Body of pancreas (tissue), 4 donors: ENCODE results near the gene NKIRAS2. TPM values are rescaled to one million over a fixed set of nuclear protein-coding genes. Genes with fewer than 3 reads are reported as not detected.
"Not testable (repeated sequence)": the region's sequence is repeated elsewhere in the genome, so short reads cannot be mapped to it uniquely, and the experiment has no call there.

Experiments used
- ATAC-seq: fragments of 150-250 bp; one replicate; pipeline ENCODE4 v1.9.1; 2016
- DNase-seq, 4 donors: peaks; one replicate each; pipeline ENCODE4 v3.0.0-alpha.2; 2019
- H3K27ac ChIP-seq, 4 donors: fragments of 200-600 bp; sonication (generic); 1 replicate in 3 of 4; 2 replicates in 1 of 4; pipeline versions ENCODE4 v1.5.1 to v1.6.1; 2016 to 2019; ENCODE audit warnings: mild to moderate bottlenecking in 1 of 4, mixed read lengths in 1 of 4, moderate library complexity in 1 of 4
- H3K27me3 ChIP-seq, 2 donors: fragments of 200-600 bp; sonication (generic); one replicate each; pipeline ENCODE4 v1.6.0; 2016; ENCODE audit warnings: mild to moderate bottlenecking in 1 of 2
- H3K36me3 ChIP-seq, 2 donors: fragments of 200-600 bp; sonication (generic); replicated peaks in 1 of 2; 2 replicates each; pipeline ENCODE4 v1.5.1; 2016; ENCODE audit warnings: low read depth in 2 of 2; ENCODE audit not compliant: insufficient read depth in 1 of 2
- H3K4me1 ChIP-seq: fragments of 200-600 bp; sonication (generic); one replicate; pipeline ENCODE4 v1.6.0; 2016
- H3K4me3 ChIP-seq, 2 donors: fragments of 200-600 bp; sonication (generic); 1 replicate in 1 of 2; 2 replicates in 1 of 2; pipeline ENCODE4 v1.5.1; 2016 to 2019
- H3K9me3 ChIP-seq, 3 donors: fragments of 200-600 bp; sonication (generic); 1 replicate in 2 of 3; 2 replicates in 1 of 3; pipeline ENCODE4 v1.5.1; 2016
- CTCF ChIP-seq, 7 experiments: fragments of 450-650 bp in 4 of 7; fragments of 200-600 bp in 3 of 7; sonication (generic) in 3 of 7; IDR thresholded peaks; one replicate each; pipeline ENCODE4 v1.5.1; 2016 to 2019; ENCODE audit warnings: antibody characterized with exemption in 7 of 7
- POLR2A ChIP-seq, 3 donors: fragments of 450-650 bp; IDR thresholded peaks; one replicate each; pipeline ENCODE4 v1.6.1; 2016; ENCODE audit warnings: antibody characterized with exemption in 3 of 3, mild to moderate bottlenecking in 2 of 3
- WGBS, 2 donors: methylation state at CpG; one replicate each; pipeline ENCODE4 v1.1.5; 2017; 5-methylcytosine and 5-hydroxymethylcytosine counted together
- intact Hi-C: fragments of 100-400 bp; cut with DNase I; formaldehyde crosslinking; loops from one replicate; pipeline ENCODE4 v1.15.1; 2023
- total RNA-seq, 2 donors: library from RNA; depleted of rRNA; stranded (reverse); fragments of >200 nt; gene quantifications; one replicate each; pipeline ENCODE4 v1.1.0, GENCODE V29; 2016

NKIRAS2 gene
- total RNA-seq, 2 donors from 2014 or later, result 17.1 to 19.2 TPM

DNA sequence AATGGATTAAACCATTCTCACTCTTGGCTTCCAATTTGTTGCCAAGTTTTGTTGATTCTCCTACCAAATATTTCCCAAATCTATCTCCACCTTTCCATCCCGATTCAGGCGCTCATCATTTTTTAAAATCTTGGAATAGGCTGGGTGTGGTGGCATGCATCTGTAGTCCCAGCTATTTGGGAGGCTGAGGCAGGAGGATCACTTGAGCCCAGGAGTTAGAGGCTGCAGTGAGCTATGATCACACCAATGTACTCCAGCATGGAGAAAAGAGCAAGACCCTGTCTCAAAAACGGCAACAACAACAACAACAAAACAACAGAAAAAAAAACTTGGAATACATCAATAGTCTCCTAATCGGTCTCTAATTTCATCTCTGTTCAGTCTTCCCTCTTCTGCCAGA is 902 bp upstream of the NKIRAS2 start:
- Histone ChIP-seq H3K4me1 (peaks cover 49% of the 10 kb centered on the region), H3K9me3 (no peaks in the 10 kb centered on the region), H3K36me3 (peaks cover 0 to 8% of the 10 kb centered on the region in 2 donors), H3K4me3 (no peak overlapping the region), H3K27ac (no peak overlapping the region), H3K27me3 (no peaks in the 10 kb centered on the region)
- ATAC-seq (no peak), DNase-seq (no peak)
- TF ChIP-seq CTCF (IDR thresholded peaks at IDR 0.05), result no peak
- no peak for TF ChIP-seq POLR2A (IDR thresholded peaks at IDR 0.05)
- intact Hi-C loops, result no loop called here
- WGBS, 2 donors, result 86 to 88% methylated on average over 4 of the region's 4 CpGs

GRCh38 chr17:42020845-42021244 is 955 bp downstream of the NKIRAS2 start:
- WGBS, 2 donors, result 58 to 59% methylated on average over 8 of the region's 8 CpGs
- intact Hi-C loops, H3K9me3 ChIP-seq, ATAC-seq, H3K27me3 ChIP-seq, DNase-seq, H3K4me3 ChIP-seq: not testable (repeated sequence)
- peaks cover 45% of the 10 kb centered on the region for H3K4me1 ChIP-seq
- H3K36me3 ChIP-seq, result peaks cover 0 to 10% of the 10 kb centered on the region in 2 donors
- peak overlapping the region in 1 of 4 donors; percentile 79 for H3K27ac ChIP-seq

DNA sequence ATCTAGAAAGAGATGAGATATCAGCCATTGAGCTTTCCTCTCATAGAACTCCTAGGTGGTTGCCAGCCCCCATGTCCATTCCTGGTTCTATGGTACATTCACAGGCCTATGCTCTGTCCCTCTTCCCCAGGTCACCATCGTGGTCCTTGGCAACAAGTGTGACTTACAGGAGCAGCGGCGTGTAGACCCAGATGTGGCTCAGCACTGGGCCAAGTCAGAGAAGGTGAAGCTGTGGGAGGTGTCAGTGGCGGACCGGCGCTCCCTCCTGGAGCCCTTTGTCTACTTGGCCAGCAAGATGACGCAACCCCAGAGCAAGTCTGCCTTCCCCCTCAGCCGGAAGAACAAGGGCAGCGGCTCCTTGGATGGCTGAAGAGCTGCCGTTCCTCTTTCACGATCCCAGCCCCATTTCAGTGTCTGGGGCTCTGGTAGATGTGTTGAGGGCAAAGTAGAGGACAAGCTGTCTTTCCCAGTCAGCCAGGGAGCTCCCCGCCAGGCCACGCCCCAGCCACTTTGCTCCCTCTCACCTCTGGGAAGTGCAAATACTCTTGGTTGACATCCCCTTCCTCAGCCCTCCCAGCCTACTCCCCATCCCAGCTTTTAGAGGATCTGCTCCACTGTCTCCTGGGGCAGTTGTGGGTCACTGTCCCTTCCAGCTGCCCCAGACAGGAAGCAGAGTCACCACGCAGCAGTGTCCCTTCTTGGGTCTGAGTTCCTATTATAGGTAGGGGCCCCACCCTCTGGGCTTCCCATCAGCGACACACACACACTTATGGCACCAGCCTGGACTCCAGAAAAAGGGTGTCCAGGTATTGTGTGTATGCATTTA is 3.8 kb downstream of the NKIRAS2 start:
- DNase-seq (peak in 1 of 4 donors; percentile 57), ATAC-seq (no peak)
- WGBS, 2 donors, result 73 to 78% methylated on average over 13 to 15 of the region's 15 CpGs
- Histone ChIP-seq H3K27ac (peak overlapping the region in 2 of 4 donors; percentile 65 to 69), H3K27me3 (no peaks in the 10 kb centered on the region), H3K4me1 (peaks cover 30% of the 10 kb centered on the region), H3K9me3 (no peaks in the 10 kb centered on the region), H3K36me3 (peaks cover 0 to 10% of the 10 kb centered on the region in 2 donors), H3K4me3 (no peak overlapping the region)
- TF ChIP-seq CTCF (IDR thresholded peaks at IDR 0.05) (no peak), POLR2A (IDR thresholded peaks at IDR 0.05) (no peak)
- intact Hi-C loops, result no loop called here

- peaks cover 0 to 10% of the 10 kb centered on the region in 2 donors for H3K36me3 ChIP-seq
- no peaks in the 10 kb centered on the region for H3K27me3 ChIP-seq
- DNase-seq (no peak), ATAC-seq (no peak)
- peaks cover 26% of the 10 kb centered on the region for H3K4me1 ChIP-seq
- intact Hi-C loops, result loop anchor here (5.0 kb wide), 1 partner anchor 92 kb away; no protein-coding TSS in a partner anchor
- TF ChIP-seq CTCF (IDR thresholded peaks at IDR 0.05) (no peak), POLR2A (IDR thresholded peaks at IDR 0.05) (no peak)
- H3K27ac ChIP-seq, result peak overlapping the region in 3 of 4 donors; percentile 24 to 69 (median 65)
- WGBS, 2 donors, result 51 to 53% methylated on average over 6 to 8 of the region's 8 CpGs
- H3K4me3 ChIP-seq, result no peak overlapping the region
- no peaks in the 10 kb centered on the region for H3K9me3 ChIP-seq
Observed at GRCh38 chr17:42025191-42025579, 5.3 kb downstream of the NKIRAS2 start.

GRCh38 chr17:42025936-42026335 is 6.0 kb downstream of the NKIRAS2 start:
- ATAC-seq, result no peak
- H3K27ac ChIP-seq, result no peak overlapping the region
- no peaks in the 10 kb centered on the region for H3K27me3 ChIP-seq
- no peak for DNase-seq
- TF ChIP-seq POLR2A (IDR thresholded peaks at IDR 0.05), result no peak
- no peak for TF ChIP-seq CTCF (IDR thresholded peaks at IDR 0.05)
- no peaks in the 10 kb centered on the region for H3K9me3 ChIP-seq
- WGBS, 2 donors, result 93 to 100% methylated on average over 3 of the region's 3 CpGs
- intact Hi-C loops, result loop anchor here (5.0 kb wide), 1 partner anchor 91 kb away; no protein-coding TSS in a partner anchor
- H3K4me1 ChIP-seq, result peaks cover 19% of the 10 kb centered on the region
- peaks cover 0 to 10% of the 10 kb centered on the region in 2 donors for H3K36me3 ChIP-seq
- no peak overlapping the region for H3K4me3 ChIP-seq
